ENCODE data around the gene MTHFD1. TPM values are rescaled to one million over a fixed set of nuclear protein-coding genes. Genes with fewer than 3 reads are reported as not detected.

Gene MTHFD1
- total and polyA plus RNA-seq, 4 experiments from 2014 or later = 27.9 to 48.3 (median 36.0) TPM

- ChIA-PET CTCF (ENCODE audit: partially characterized antibody) (interaction anchor here (1.6 to 4.8 kb wide), 4 partner anchors 18 to 47 kb away, joined by 4 to 29 read pairs (median 10); no protein-coding TSS in a partner anchor), POLR2A (ENCODE audit: partially characterized antibody) (interaction anchor here (0.8 to 1.1 kb wide), 2 partner anchors 42 to 74 kb away, joined by 3 to 6 read pairs; partner anchors contain the start of gene ZBTB1)
- Mint-ChIP-seq H3K27me3 (no peaks in the 10 kb centered on the region), H3K36me3 (peaks cover 0 to 12% of the 10 kb centered on the region in 2 donors), H3K9me3 (no peaks in the 10 kb centered on the region), H3K4me3 (no peak overlapping the region), H3K27ac (peak overlapping the region in 1 of 7 donors; percentile 22), H3K4me1 (peaks cover 23 to 45% (median 30%) of the 10 kb centered on the region in 4 donors)
- intact Hi-C loops (cut with micrococcal nuclease) = no loop called here
- Histone ChIP-seq H3K27ac (ENCODE audit: low read depth, low read length) (no peak overlapping the region), H3K4me3 (ENCODE audit: low read length in 2 of 2) (no peak overlapping the region), H3K36me3 (ENCODE audit: insufficient read depth, low read length) (no peaks in the 10 kb centered on the region), H3K4me1 (ENCODE audit: insufficient read depth, low read length) (peaks cover 32% of the 10 kb centered on the region), H3K27me3 (ENCODE audit: insufficient read depth, low read length) (no peaks in the 10 kb centered on the region), H3K9me3 (ENCODE audit: control insufficient read depth in 1 of 2, low read length in 2 of 2) (no peaks in the 10 kb centered on the region)
- DNase-seq = no peak
These were observed 75.0 kb downstream of the MTHFD1 start for GRCh38 chr14:64463195-64463594.

- POLR2A ChIA-PET (ENCODE audit: partially characterized antibody) = interaction anchor here (0.8 to 1.3 kb wide), 3 partner anchors 18 to 74 kb away, joined by 3 to 4 read pairs (median 3); no protein-coding TSS in a partner anchor
- Histone ChIP-seq H3K4me1 (ENCODE audit: insufficient read depth, low read length) (peaks cover 36% of the 10 kb centered on the region), H3K27ac (ENCODE audit: low read depth, low read length) (no peak overlapping the region), H3K9me3 (ENCODE audit: control insufficient read depth in 1 of 2, low read length in 2 of 2) (no peaks in the 10 kb centered on the region), H3K27me3 (ENCODE audit: insufficient read depth, low read length) (no peaks in the 10 kb centered on the region), H3K4me3 (ENCODE audit: low read length in 2 of 2) (no peak overlapping the region), H3K36me3 (ENCODE audit: insufficient read depth, low read length) (no peaks in the 10 kb centered on the region)
- peaks cover 0 to 12% of the 10 kb centered on the region in 2 donors for H3K36me3 Mint-ChIP-seq
- H3K4me1 Mint-ChIP-seq = peaks cover 26 to 47% (median 33%) of the 10 kb centered on the region in 4 donors
- H3K4me3 Mint-ChIP-seq = peak overlapping the region in 4 of 8 donors; percentile 2 to 89 (median 26)
- H3K27ac Mint-ChIP-seq = peak overlapping the region in 2 of 7 donors; percentile 18 to 53
- DNase-seq = no peak
- H3K27me3 Mint-ChIP-seq = no peaks in the 10 kb centered on the region
- intact Hi-C loops (cut with micrococcal nuclease) = no loop called here
- H3K9me3 Mint-ChIP-seq = no peaks in the 10 kb centered on the region
- CTCF ChIA-PET (ENCODE audit: partially characterized antibody) = interaction anchor here (0.9 to 4.8 kb wide), 6 partner anchors 9 to 97 kb away, joined by 3 to 29 read pairs (median 4); no protein-coding TSS in a partner anchor
These were observed 75.7 kb downstream of the MTHFD1 start for GRCh38 chr14:64463873-64464272.

GRCh38 chr14:64464651-64465050 is 76.5 kb downstream of the MTHFD1 start:
- no peak for DNase-seq
- H3K9me3 ChIP-seq (ENCODE audit: control insufficient read depth in 1 of 2, low read length in 2 of 2) = no peaks in the 10 kb centered on the region
- H3K4me1 ChIP-seq (ENCODE audit: insufficient read depth, low read length) = peaks cover 36% of the 10 kb centered on the region
- H3K27me3 Mint-ChIP-seq = no peaks in the 10 kb centered on the region
- CTCF ChIA-PET (ENCODE audit: partially characterized antibody) = interaction anchor here (0.9 to 4.8 kb wide), 5 partner anchors 10 to 96 kb away, joined by 3 to 29 read pairs (median 16); no protein-coding TSS in a partner anchor
- H3K4me3 ChIP-seq (ENCODE audit: low read length in 2 of 2) = peak overlapping the region; percentile 38 to 53
- H3K36me3 Mint-ChIP-seq = peaks cover 0 to 9% of the 10 kb centered on the region in 2 donors
- no peaks in the 10 kb centered on the region for H3K36me3 ChIP-seq (ENCODE audit: insufficient read depth, low read length)
- peak overlapping the region; percentile 82 to 94 (median 90) for H3K4me3 Mint-ChIP-seq
- H3K4me1 Mint-ChIP-seq = peaks cover 25 to 45% (median 34%) of the 10 kb centered on the region in 4 donors
- intact Hi-C loops (cut with micrococcal nuclease) = loop anchor here (5.0 kb wide), 1 partner anchor 77 kb away; the partner anchor contains the start of gene MTHFD1
- peak overlapping the region; percentile 29 for H3K27ac ChIP-seq (ENCODE audit: low read depth, low read length)
- H3K27ac Mint-ChIP-seq = peak overlapping the region; percentile 71 to 89 (median 78)
- POLR2A ChIA-PET (ENCODE audit: partially characterized antibody) = interaction anchor here (0.8 to 1.3 kb wide), 2 partner anchors 19 to 36 kb away, joined by 3 to 4 read pairs; no protein-coding TSS in a partner anchor
- no peaks in the 10 kb centered on the region for H3K9me3 Mint-ChIP-seq
- no peaks in the 10 kb centered on the region for H3K27me3 ChIP-seq (ENCODE audit: insufficient read depth, low read length)

GRCh38 chr14:64465191-64465822 is 77.2 kb downstream of the MTHFD1 start, which contains the start of gene AKAP5:
Gene AKAP5 (plus strand): TSS chr14:64465499. CDS start chr14:64468395, 2,896 bp downstream.
- Histone ChIP-seq H3K27me3 (ENCODE audit: insufficient read depth, low read length) (no peaks in the 10 kb centered on the region), H3K9me3 (ENCODE audit: control insufficient read depth in 1 of 2, low read length in 2 of 2) (no peaks in the 10 kb centered on the region), H3K27ac (ENCODE audit: low read depth, low read length) (peak within 1 kb of the TSS; percentile 29), H3K36me3 (ENCODE audit: insufficient read depth, low read length) (no peaks in the 10 kb centered on the region), H3K4me1 (ENCODE audit: insufficient read depth, low read length) (peaks cover 36% of the 10 kb centered on the region), H3K4me3 (ENCODE audit: low read length in 2 of 2) (peak within 1 kb of the TSS; percentile 38 to 57)
- ChIA-PET CTCF (ENCODE audit: partially characterized antibody) (interaction anchor here (0.9 to 4.8 kb wide), 10 partner anchors 11 to 427 kb away, joined by 3 to 29 read pairs (median 4); partner anchors contain the start of gene HSPA2), POLR2A (ENCODE audit: partially characterized antibody) (interaction anchor here (0.8 to 2.0 kb wide), 6 partner anchors 26 to 47 kb away, joined by 3 to 12 read pairs (median 4); partner anchors contain the start of gene ZBTB1)
- H3K36me3 Mint-ChIP-seq = peaks cover 0 to 7% of the 10 kb centered on the region in 2 donors
- peaks cover 25 to 45% (median 33%) of the 10 kb centered on the region in 4 donors for H3K4me1 Mint-ChIP-seq
- intact Hi-C loops (cut with micrococcal nuclease) = loop anchor here (5.0 kb wide), 1 partner anchor 78 kb away; the partner anchor contains the start of gene MTHFD1
- no peaks in the 10 kb centered on the region for H3K9me3 Mint-ChIP-seq
- H3K27ac Mint-ChIP-seq = peak within 1 kb of the TSS; percentile 71 to 89 (median 78)
- DNase-seq = peak; percentile 62 to 72 (median 64)
- no peaks in the 10 kb centered on the region for H3K27me3 Mint-ChIP-seq
- peak within 1 kb of the TSS; percentile 82 to 95 (median 90) for H3K4me3 Mint-ChIP-seq

- DNase-seq = no peak
- intact Hi-C loops (cut with micrococcal nuclease) = loop anchor here (1.0 to 5.0 kb wide), 3 partner anchors 8 to 79 kb away; partner anchors contain the start of genes MTHFD1 and ZBTB25
- H3K36me3 ChIP-seq (ENCODE audit: insufficient read depth, low read length) = no peaks in the 10 kb centered on the region
- Mint-ChIP-seq H3K27ac (peak overlapping the region; percentile 53 to 88 (median 69)), H3K36me3 (peaks cover 0 to 6% of the 10 kb centered on the region in 2 donors), H3K27me3 (no peaks in the 10 kb centered on the region), H3K9me3 (no peaks in the 10 kb centered on the region), H3K4me1 (peaks cover 25 to 45% (median 33%) of the 10 kb centered on the region in 4 donors), H3K4me3 (peak overlapping the region; percentile 80 to 95 (median 86))
- H3K4me1 ChIP-seq (ENCODE audit: insufficient read depth, low read length) = peaks cover 36% of the 10 kb centered on the region
- ChIA-PET POLR2A (ENCODE audit: partially characterized antibody) (interaction anchor here (0.7 to 2.0 kb wide), 7 partner anchors 25 to 78 kb away, joined by 3 to 12 read pairs (median 3); partner anchors contain the start of genes MTHFD1 and ZBTB1), CTCF (ENCODE audit: partially characterized antibody) (interaction anchor here (0.9 to 3.5 kb wide), 13 partner anchors 9 to 426 kb away, joined by 3 to 17 read pairs (median 4); partner anchors contain the start of gene HSPA2)
- no peak overlapping the region for H3K27ac ChIP-seq (ENCODE audit: low read depth, low read length)
- peak overlapping the region; percentile 31 to 57 for H3K4me3 ChIP-seq (ENCODE audit: low read length in 2 of 2)
- H3K9me3 ChIP-seq (ENCODE audit: control insufficient read depth in 1 of 2, low read length in 2 of 2) = no peaks in the 10 kb centered on the region
- H3K27me3 ChIP-seq (ENCODE audit: insufficient read depth, low read length) = no peaks in the 10 kb centered on the region
These were observed 77.8 kb downstream of the MTHFD1 start for GRCh38 chr14:64465831-64466554.

- H3K27me3 ChIP-seq (ENCODE audit: insufficient read depth, low read length) = no peaks in the 10 kb centered on the region
- H3K27ac Mint-ChIP-seq = peak overlapping the region in 1 of 7 donors; percentile 13
- intact Hi-C loops (cut with micrococcal nuclease) = loop anchor here (2.0 to 5.0 kb wide), 2 partner anchors 36 to 80 kb away; partner anchors contain the start of genes MTHFD1 and ZBTB25
- H3K36me3 ChIP-seq (ENCODE audit: insufficient read depth, low read length) = no peaks in the 10 kb centered on the region
- peak overlapping the region in 3 of 8 donors; percentile 26 to 36 (median 34) for H3K4me3 Mint-ChIP-seq
- POLR2A ChIA-PET (ENCODE audit: partially characterized antibody) = interaction anchor here (1.3 to 2.0 kb wide), 2 partner anchors 35 to 38 kb away, joined by 3 to 11 read pairs; partner anchors contain the start of gene ZBTB1
- H3K4me3 ChIP-seq (ENCODE audit: low read length in 2 of 2) = no peak overlapping the region
- peaks cover 25 to 45% (median 35%) of the 10 kb centered on the region in 4 donors for H3K4me1 Mint-ChIP-seq
- no peak overlapping the region for H3K27ac ChIP-seq (ENCODE audit: low read depth, low read length)
- H3K36me3 Mint-ChIP-seq = peaks cover 0 to 5% of the 10 kb centered on the region in 2 donors
- H3K9me3 Mint-ChIP-seq = no peaks in the 10 kb centered on the region
- H3K4me1 ChIP-seq (ENCODE audit: insufficient read depth, low read length) = peaks cover 36% of the 10 kb centered on the region
- H3K9me3 ChIP-seq (ENCODE audit: control insufficient read depth in 1 of 2, low read length in 2 of 2) = no peaks in the 10 kb centered on the region
- no peaks in the 10 kb centered on the region for H3K27me3 Mint-ChIP-seq
- CTCF ChIA-PET (ENCODE audit: partially characterized antibody) = interaction anchor here (1.1 to 3.5 kb wide), 8 partner anchors 8 to 163 kb away, joined by 3 to 17 read pairs (median 4); no protein-coding TSS in a partner anchor
- DNase-seq = no peak
These were observed 78.9 kb downstream of the MTHFD1 start for GRCh38 chr14:64467101-64467500.

Measured in CD4-positive, alpha-beta memory T cell (primary cell).